ENCODE results near the gene OR2B2. TPM values are rescaled to one million over a fixed set of nuclear protein-coding genes. Genes with fewer than 3 reads are reported as not detected.
"Not testable (repeated sequence)": the region's sequence is repeated elsewhere in the genome, so short reads cannot be mapped to it uniquely, and the experiment has no call there.

Gene OR2B2
- total and polyA plus RNA-seq, 5 donors from 2014 or later = not detected

DNA sequence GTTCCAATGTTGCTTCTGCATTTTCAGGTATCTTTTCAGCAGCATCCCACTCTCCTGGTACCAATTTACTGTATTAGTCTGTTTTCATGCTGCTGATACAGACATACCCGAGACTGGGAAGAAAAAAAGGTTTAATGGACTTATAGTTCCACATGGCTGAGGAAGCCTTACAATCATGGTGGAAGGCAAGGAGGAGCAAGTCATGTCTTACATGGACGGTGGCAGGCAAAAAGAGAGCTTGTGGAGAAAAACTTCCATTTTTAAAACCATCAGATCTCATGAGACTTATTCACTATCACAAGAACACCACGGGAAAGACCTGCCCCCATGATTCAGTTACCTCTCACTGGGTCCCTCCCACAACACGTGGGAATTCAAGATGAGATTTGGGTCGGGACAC, 17.7 kb upstream of the OR2B2 start:
- not testable (repeated sequence) for H3K9me3 ChIP-seq (ENCODE audit: control insufficient read depth in 2 of 2, low read length in 2 of 2); H3K4me3 Mint-ChIP-seq

DNA sequence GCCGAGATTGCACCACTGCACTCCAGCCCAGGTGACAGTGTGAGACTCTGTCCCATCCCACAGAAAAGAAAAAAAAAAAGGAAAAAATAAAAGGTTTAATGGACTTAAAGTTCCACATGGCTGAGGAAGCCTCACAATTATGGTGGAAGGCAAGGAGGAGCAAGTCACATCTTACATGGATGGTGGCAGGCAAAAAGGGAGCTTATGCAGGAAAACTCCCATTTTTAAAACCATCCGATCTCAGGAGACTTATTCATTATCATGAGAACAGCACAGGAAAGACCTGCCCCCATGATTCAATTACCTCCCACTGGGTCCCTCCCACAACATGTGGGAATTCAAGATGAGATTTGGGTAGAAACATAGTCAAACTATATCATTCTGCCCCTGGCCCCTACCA, 15.8 kb upstream of the OR2B2 start:
- DNase-seq; H3K4me3 Mint-ChIP-seq; H3K4me3 ChIP-seq (ENCODE audit: low read depth, low read length); H3K36me3 ChIP-seq (ENCODE audit: control insufficient read depth, insufficient read depth, low read length); H3K27ac Mint-ChIP-seq; H3K4me1 Mint-ChIP-seq; H3K9me3 ChIP-seq (ENCODE audit: control insufficient read depth in 2 of 2, low read length in 2 of 2); H3K27ac ChIP-seq (ENCODE audit: insufficient read depth, low read length, poor library complexity, severe bottlenecking); H3K4me1 ChIP-seq (ENCODE audit: control insufficient read depth, insufficient read depth, low read length, poor library complexity, severe bottlenecking); ATAC-seq (ENCODE audit: low read depth in 2 of 2); H3K9me3 Mint-ChIP-seq; H3K36me3 Mint-ChIP-seq: not testable (repeated sequence)
- H3K27me3 Mint-ChIP-seq = peaks cover 47% of the 10 kb centered on the region
- H3K27me3 ChIP-seq (ENCODE audit: control insufficient read depth, insufficient read depth, low read length) = peaks cover 11% of the 10 kb centered on the region

More for the DNA sequence above, 17.7 kb upstream of the OR2B2 start:
- not testable (repeated sequence) for H3K27ac ChIP-seq (ENCODE audit: insufficient read depth, low read length, poor library complexity, severe bottlenecking); H3K36me3 ChIP-seq (ENCODE audit: control insufficient read depth, insufficient read depth, low read length); H3K27ac Mint-ChIP-seq; H3K4me3 ChIP-seq (ENCODE audit: low read depth, low read length); H3K4me1 Mint-ChIP-seq; H3K4me1 ChIP-seq (ENCODE audit: control insufficient read depth, insufficient read depth, low read length, poor library complexity, severe bottlenecking); ATAC-seq (ENCODE audit: low read depth in 2 of 2); DNase-seq; H3K36me3 Mint-ChIP-seq; H3K9me3 Mint-ChIP-seq
- H3K27me3 ChIP-seq (ENCODE audit: control insufficient read depth, insufficient read depth, low read length) = peaks cover 19% of the 10 kb centered on the region
- peaks cover 41% of the 10 kb centered on the region for H3K27me3 Mint-ChIP-seq

DNA sequence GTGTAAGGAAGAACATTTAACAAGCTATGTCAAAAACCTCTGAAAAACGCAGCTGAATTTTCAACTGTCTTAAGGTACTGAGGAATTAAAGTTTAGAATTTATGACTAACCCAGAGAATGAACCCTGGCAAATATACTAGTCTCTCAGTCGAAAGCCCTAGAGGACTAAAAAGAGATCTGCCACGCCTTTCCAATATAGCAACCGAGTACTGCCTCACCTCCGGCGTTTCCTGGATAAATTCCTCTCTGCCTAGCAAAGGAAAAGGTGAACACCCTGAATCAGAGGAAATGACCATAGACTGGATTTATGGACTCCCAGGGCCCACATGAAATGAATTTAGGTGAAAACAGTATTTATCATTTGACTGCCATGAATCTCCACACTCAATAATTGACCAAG, 12.0 kb upstream of the OR2B2 start:
- peaks cover 0 to 7% (median 0%) of the 10 kb centered on the region in 7 donors for H3K9me3 Mint-ChIP-seq
- Histone ChIP-seq H3K4me3 (ENCODE audit: low read depth, low read length) (no peak overlapping the region), H3K27me3 (ENCODE audit: control insufficient read depth, insufficient read depth, low read length) (peaks cover 13% of the 10 kb centered on the region), H3K9me3 (ENCODE audit: control insufficient read depth in 2 of 2, low read length in 2 of 2) (no peaks in the 10 kb centered on the region), H3K27ac (ENCODE audit: insufficient read depth, low read length, poor library complexity, severe bottlenecking) (no peak overlapping the region), H3K36me3 (ENCODE audit: control insufficient read depth, insufficient read depth, low read length) (no peaks in the 10 kb centered on the region), H3K4me1 (ENCODE audit: control insufficient read depth, insufficient read depth, low read length, poor library complexity, severe bottlenecking) (no peaks in the 10 kb centered on the region)
- no peak for ATAC-seq (ENCODE audit: low read depth in 2 of 2)
- H3K27me3 Mint-ChIP-seq = peaks cover 58% of the 10 kb centered on the region
- no peak for DNase-seq
- H3K4me1 Mint-ChIP-seq = no peaks in the 10 kb centered on the region
- H3K27ac Mint-ChIP-seq = no peak overlapping the region
- no peaks in the 10 kb centered on the region for H3K36me3 Mint-ChIP-seq
- no peak overlapping the region for H3K4me3 Mint-ChIP-seq

- H3K27ac ChIP-seq (ENCODE audit: insufficient read depth, low read length, poor library complexity, severe bottlenecking) = no peak overlapping the region
- no peak overlapping the region for H3K4me3 ChIP-seq (ENCODE audit: low read depth, low read length)
- Mint-ChIP-seq H3K27ac (no peak overlapping the region), H3K4me1 (no peaks in the 10 kb centered on the region), H3K4me3 (no peak overlapping the region), H3K36me3 (no peaks in the 10 kb centered on the region), H3K9me3 (peaks cover 0 to 7% (median 0%) of the 10 kb centered on the region in 7 donors), H3K27me3 (peaks cover 64% of the 10 kb centered on the region)
- H3K36me3 ChIP-seq (ENCODE audit: control insufficient read depth, insufficient read depth, low read length) = no peaks in the 10 kb centered on the region
- DNase-seq (no peak), ATAC-seq (ENCODE audit: low read depth in 2 of 2) (no peak)
- no peaks in the 10 kb centered on the region for H3K4me1 ChIP-seq (ENCODE audit: control insufficient read depth, insufficient read depth, low read length, poor library complexity, severe bottlenecking)
- no peaks in the 10 kb centered on the region for H3K9me3 ChIP-seq (ENCODE audit: control insufficient read depth in 2 of 2, low read length in 2 of 2)
- peaks cover 13% of the 10 kb centered on the region for H3K27me3 ChIP-seq (ENCODE audit: control insufficient read depth, insufficient read depth, low read length)
Measured at GRCh38 chr6:27922949-27923348, 10.8 kb upstream of the OR2B2 start.

- Histone ChIP-seq H3K9me3 (ENCODE audit: control insufficient read depth in 2 of 2, low read length in 2 of 2) (no peaks in the 10 kb centered on the region), H3K4me1 (ENCODE audit: control insufficient read depth, insufficient read depth, low read length, poor library complexity, severe bottlenecking) (peaks cover 6% of the 10 kb centered on the region), H3K27ac (ENCODE audit: insufficient read depth, low read length, poor library complexity, severe bottlenecking) (no peak overlapping the region), H3K27me3 (ENCODE audit: control insufficient read depth, insufficient read depth, low read length) (peaks cover 8% of the 10 kb centered on the region), H3K36me3 (ENCODE audit: control insufficient read depth, insufficient read depth, low read length) (no peaks in the 10 kb centered on the region), H3K4me3 (ENCODE audit: low read depth, low read length) (no peak overlapping the region)
- ATAC-seq (ENCODE audit: low read depth in 2 of 2) = no peak
- H3K27me3 Mint-ChIP-seq = peaks cover 42% of the 10 kb centered on the region
- no peaks in the 10 kb centered on the region for H3K36me3 Mint-ChIP-seq
- H3K4me1 Mint-ChIP-seq = peaks cover 0 to 3% (median 0%) of the 10 kb centered on the region in 4 donors
- no peak overlapping the region for H3K4me3 Mint-ChIP-seq
- no peak overlapping the region for H3K27ac Mint-ChIP-seq
- peaks cover 0 to 2% (median 0%) of the 10 kb centered on the region in 7 donors for H3K9me3 Mint-ChIP-seq
- no peak for DNase-seq
Measured at GRCh38 chr6:27908017-27908416, 4.2 kb downstream of the OR2B2 start.

- peaks cover 0 to 12% (median 0%) of the 10 kb centered on the region in 7 donors for H3K9me3 Mint-ChIP-seq
- H3K27me3 ChIP-seq (ENCODE audit: control insufficient read depth, insufficient read depth, low read length) = peaks cover 5% of the 10 kb centered on the region
- peak overlapping the region; percentile 84 for H3K27ac ChIP-seq (ENCODE audit: insufficient read depth, low read length, poor library complexity, severe bottlenecking)
- H3K27me3 Mint-ChIP-seq = peaks cover 33% of the 10 kb centered on the region
- peak overlapping the region; percentile 92 for H3K4me3 ChIP-seq (ENCODE audit: low read depth, low read length)
- H3K36me3 Mint-ChIP-seq = peaks cover 3% of the 10 kb centered on the region
- no peaks in the 10 kb centered on the region for H3K9me3 ChIP-seq (ENCODE audit: control insufficient read depth in 2 of 2, low read length in 2 of 2)
- H3K4me1 ChIP-seq (ENCODE audit: control insufficient read depth, insufficient read depth, low read length, poor library complexity, severe bottlenecking) = peaks cover 9% of the 10 kb centered on the region
- H3K4me1 Mint-ChIP-seq = peaks cover 7 to 16% (median 10%) of the 10 kb centered on the region in 4 donors
- ATAC-seq (ENCODE audit: low read depth in 2 of 2) (peak; percentile 69 to 78), DNase-seq (peak; percentile 79 to 92 (median 84))
- peak overlapping the region; percentile 96 to 99 (median 97) for H3K27ac Mint-ChIP-seq
- H3K36me3 ChIP-seq (ENCODE audit: control insufficient read depth, insufficient read depth, low read length) = no peaks in the 10 kb centered on the region
- H3K4me3 Mint-ChIP-seq = peak overlapping the region; percentile 90 to 98 (median 94)
Measured at GRCh38 chr6:27902335-27903314, 9.6 kb downstream of the OR2B2 start.

GRCh38 chr6:27901801-27902200, 10.4 kb downstream of the OR2B2 start:
- Histone ChIP-seq H3K27ac (ENCODE audit: insufficient read depth, low read length, poor library complexity, severe bottlenecking) (no peak overlapping the region), H3K27me3 (ENCODE audit: control insufficient read depth, insufficient read depth, low read length) (peaks cover 5% of the 10 kb centered on the region), H3K36me3 (ENCODE audit: control insufficient read depth, insufficient read depth, low read length) (no peaks in the 10 kb centered on the region), H3K9me3 (ENCODE audit: control insufficient read depth in 2 of 2, low read length in 2 of 2) (no peaks in the 10 kb centered on the region), H3K4me3 (ENCODE audit: low read depth, low read length) (no peak overlapping the region), H3K4me1 (ENCODE audit: control insufficient read depth, insufficient read depth, low read length, poor library complexity, severe bottlenecking) (peaks cover 9% of the 10 kb centered on the region)
- peak overlapping the region in 2 of 3 donors; percentile 38 to 97 for H3K27ac Mint-ChIP-seq
- peaks cover 25% of the 10 kb centered on the region for H3K27me3 Mint-ChIP-seq
- peaks cover 7 to 16% (median 10%) of the 10 kb centered on the region in 4 donors for H3K4me1 Mint-ChIP-seq
- H3K36me3 Mint-ChIP-seq = peaks cover 3% of the 10 kb centered on the region
- peaks cover 0 to 10% (median 0%) of the 10 kb centered on the region in 7 donors for H3K9me3 Mint-ChIP-seq
- peak overlapping the region in 3 of 4 donors; percentile 51 to 93 (median 90) for H3K4me3 Mint-ChIP-seq
- ATAC-seq (ENCODE audit: low read depth in 2 of 2) = no peak
- no peak for DNase-seq

Measured in CD4-positive, CD25-positive, alpha-beta regulatory T cell (primary cell).